Measurements from ENCODE around the gene SLC9C1.

DNA sequence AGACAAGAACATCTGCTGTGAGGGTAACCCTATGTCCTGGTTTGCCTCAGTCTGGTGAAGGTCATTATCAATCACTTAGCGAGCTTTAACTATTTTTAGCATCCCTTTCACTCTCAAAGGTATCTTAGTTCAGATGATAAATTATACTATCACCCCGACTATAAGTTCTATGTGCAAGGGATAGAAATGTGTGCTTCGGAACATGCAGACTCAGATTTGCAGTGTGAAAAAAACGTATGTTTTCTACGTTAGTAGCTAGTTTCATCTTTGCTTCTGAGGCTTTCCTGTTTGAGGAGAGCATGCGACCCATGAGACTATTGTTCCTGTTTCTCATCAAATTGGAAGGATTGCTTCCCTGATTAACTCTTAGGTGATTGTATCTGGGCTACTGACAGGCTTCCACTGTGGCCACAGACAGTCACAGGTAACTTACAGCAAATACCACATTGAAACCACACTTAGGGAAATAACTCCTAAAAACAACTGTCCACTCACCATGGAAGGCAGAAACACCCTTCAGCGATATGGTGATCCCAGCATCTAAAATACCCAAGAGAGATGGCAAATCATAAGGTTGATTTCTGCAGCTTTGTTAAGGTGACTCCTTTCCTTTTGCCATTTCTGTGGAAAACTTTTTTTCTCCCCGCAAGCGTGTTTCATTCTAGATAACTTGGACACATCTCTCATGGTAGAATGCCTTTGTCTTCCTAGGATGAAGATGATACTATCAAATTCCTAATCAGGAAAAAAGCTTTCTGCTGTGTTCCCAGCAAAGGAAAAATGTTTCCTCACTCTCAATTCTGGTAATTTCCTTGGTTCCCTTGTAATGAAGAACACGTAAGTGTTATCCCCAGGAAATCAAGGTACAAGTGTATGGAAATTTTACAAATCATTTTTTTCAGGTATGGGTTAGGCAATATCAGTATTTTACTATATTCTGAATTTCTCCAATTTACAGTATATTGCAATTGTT lies 166.2 kb downstream of the SLC9C1 start:
- TF ChIP-seq EZH2 (IDR thresholded peaks at IDR 0.05; ENCODE audit: low read length), result no peak
- TF ChIP-seq, protein P1, sequence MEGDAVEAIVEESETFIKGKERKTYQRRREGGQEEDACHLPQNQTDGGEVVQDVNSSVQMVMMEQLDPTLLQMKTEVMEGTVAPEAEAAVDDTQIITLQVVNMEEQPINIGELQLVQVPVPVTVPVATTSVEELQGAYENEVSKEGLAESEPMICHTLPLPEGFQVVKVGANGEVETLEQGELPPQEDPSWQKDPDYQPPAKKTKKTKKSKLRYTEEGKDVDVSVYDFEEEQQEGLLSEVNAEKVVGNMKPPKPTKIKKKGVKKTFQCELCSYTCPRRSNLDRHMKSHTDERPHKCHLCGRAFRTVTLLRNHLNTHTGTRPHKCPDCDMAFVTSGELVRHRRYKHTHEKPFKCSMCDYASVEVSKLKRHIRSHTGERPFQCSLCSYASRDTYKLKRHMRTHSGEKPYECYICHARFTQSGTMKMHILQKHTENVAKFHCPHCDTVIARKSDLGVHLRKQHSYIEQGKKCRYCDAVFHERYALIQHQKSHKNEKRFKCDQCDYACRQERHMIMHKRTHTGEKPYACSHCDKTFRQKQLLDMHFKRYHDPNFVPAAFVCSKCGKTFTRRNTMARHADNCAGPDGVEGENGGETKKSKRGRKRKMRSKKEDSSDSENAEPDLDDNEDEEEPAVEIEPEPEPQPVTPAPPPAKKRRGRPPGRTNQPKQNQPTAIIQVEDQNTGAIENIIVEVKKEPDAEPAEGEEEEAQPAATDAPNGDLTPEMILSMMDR (optimal IDR thresholded peaks at IDR 0.05 in 1 of 3, IDR thresholded peaks at IDR 0.05 in 1 of 3, conservative IDR thresholded peaks at IDR 0.05 in 1 of 3; ENCODE audit: extremely low read depth in 1 of 3, insufficient read depth in 2 of 3, low read length in 3 of 3), result no peak

All from keratinocyte (primary cell).